ENCODE results near the gene UBASH3A. TPM values are rescaled to one million over a fixed set of nuclear protein-coding genes. Genes with fewer than 3 reads are reported as not detected.

UBASH3A gene
- total RNA-seq, 2 experiments from 2014 or later: 38.9 to 41.1 TPM

DNA sequence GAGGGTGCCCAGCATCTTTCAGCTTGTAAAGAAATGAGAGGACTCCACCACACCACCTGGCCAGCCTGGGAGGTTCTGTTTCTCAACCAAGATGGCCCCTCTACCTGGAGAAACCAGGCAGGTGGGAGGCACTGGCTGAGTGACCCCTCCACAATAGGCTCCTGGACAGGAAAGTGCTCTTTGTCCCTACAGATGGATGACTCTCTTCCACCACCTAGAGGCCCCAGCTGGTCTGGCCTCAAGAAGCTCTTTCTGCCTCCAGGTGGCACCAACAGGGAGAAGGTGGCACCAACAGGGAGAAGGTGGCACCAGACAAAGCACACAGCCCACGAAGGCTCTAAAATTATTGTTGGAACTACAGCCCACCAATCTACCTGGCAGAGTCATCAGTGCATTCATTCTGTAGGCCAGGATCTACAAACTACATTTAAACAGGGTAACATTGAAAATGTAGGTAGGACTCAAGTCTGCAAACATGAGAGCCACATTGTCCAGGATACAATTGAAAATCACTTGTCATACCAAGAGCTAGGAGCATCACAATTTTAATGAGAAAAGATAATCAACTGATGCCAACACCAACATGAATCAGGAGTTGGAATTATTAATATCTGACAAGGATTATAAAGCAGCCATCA, 22.2 kb upstream of the UBASH3A start:
- Mint-ChIP-seq H3K27me3 (no peaks in the 10 kb centered on the region), H3K9me3 (peaks cover 12% of the 10 kb centered on the region), H3K27ac (no peak overlapping the region), H3K36me3 (peaks cover 73% of the 10 kb centered on the region), H3K4me3 (no peak overlapping the region), H3K4me1 (peaks cover 11% of the 10 kb centered on the region)
- DNase-seq: peak; percentile 46

DNA sequence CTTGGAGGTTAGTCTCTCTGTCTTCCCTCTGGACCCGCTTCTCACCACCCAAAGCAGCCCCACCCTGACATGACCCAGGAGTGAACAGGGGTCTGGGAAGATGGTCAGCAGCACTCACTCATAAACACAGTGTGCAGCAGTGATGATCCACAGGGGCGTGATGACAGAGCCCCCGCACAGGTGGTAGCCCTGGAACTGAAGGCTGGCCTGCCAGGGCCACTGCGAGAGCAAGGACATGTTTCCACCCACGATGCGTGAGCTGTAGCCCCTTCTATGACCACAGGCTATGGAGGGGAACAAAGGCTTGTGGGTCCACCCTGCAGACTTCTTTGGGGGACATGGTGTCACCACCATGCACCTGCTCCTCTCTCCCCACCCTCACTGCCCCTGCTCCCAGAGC, 20.8 kb upstream of the UBASH3A start:
- no peaks in the 10 kb centered on the region for H3K27me3 Mint-ChIP-seq
- DNase-seq: no peak
- H3K4me1 Mint-ChIP-seq: peaks cover 21% of the 10 kb centered on the region
- peak overlapping the region; percentile 8 for H3K27ac Mint-ChIP-seq
- peaks cover 12% of the 10 kb centered on the region for H3K9me3 Mint-ChIP-seq
- peaks cover 77% of the 10 kb centered on the region for H3K36me3 Mint-ChIP-seq
- H3K4me3 Mint-ChIP-seq: no peak overlapping the region

DNA sequence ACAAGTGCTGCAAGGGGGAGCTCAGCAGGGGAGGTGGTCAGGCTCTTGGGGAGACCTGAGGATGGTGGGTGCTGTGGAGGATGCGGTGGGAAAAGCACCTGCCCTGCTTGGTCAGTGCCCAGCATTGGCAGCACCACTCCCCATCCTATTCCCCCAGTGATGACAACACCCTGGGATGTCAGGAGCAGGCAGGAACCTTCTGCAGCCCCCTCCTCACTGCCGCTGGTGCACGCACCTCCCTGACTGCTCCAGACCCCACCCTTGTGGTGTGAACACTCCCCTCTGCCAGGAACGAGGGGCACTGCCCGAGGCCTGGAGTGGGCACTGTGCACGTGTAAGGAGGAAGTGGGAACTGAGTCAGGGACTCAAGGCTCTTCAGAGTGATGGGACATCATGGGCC, 20.4 kb upstream of the UBASH3A start:
- no peak overlapping the region for H3K27ac Mint-ChIP-seq
- H3K4me1 Mint-ChIP-seq: peaks cover 25% of the 10 kb centered on the region
- no peak for DNase-seq
- H3K36me3 Mint-ChIP-seq: peaks cover 80% of the 10 kb centered on the region
- no peak overlapping the region for H3K4me3 Mint-ChIP-seq
- no peaks in the 10 kb centered on the region for H3K27me3 Mint-ChIP-seq
- peaks cover 12% of the 10 kb centered on the region for H3K9me3 Mint-ChIP-seq

DNA sequence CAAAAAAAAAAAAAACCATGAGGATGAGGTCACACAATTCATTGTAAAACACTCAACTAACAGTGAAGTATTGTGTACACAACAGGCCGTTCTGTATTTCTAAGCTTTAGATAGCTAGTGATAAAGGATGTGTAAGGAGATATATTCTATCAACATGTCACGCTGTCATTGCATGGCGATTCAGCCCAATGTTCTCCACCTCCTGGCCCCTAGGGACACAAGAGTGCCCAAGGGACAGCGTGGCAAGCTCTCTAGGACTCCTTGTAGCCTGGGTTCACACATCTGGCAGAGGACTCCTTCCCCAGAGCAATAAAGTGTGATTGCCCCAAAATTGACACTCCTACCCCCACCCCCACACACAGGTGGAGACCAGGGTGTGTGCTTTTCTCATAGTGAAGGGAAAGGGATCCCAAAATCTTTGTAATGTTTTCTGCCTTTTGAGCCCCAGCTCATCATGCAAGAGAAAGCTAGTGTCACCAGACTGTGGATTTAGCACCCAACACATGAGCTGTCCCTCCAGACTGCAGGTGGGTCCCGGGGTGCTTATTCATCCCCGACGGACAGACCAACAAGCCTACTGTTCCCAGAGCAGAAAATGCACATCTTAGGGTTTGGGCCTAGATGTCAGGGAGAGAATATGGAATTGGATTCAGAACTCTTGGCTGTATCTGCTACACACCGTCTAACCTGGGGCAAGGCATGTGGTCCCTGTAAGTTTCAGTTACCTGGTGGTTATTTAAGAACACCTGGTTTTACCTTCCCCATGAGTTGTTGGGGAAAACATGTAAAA, 19.4 kb upstream of the UBASH3A start:
- Mint-ChIP-seq H3K27ac (no peak overlapping the region), H3K27me3 (no peaks in the 10 kb centered on the region), H3K9me3 (peaks cover 12% of the 10 kb centered on the region), H3K36me3 (peaks cover 88% of the 10 kb centered on the region), H3K4me3 (no peak overlapping the region), H3K4me1 (peaks cover 31% of the 10 kb centered on the region)
- no peak for DNase-seq

DNA sequence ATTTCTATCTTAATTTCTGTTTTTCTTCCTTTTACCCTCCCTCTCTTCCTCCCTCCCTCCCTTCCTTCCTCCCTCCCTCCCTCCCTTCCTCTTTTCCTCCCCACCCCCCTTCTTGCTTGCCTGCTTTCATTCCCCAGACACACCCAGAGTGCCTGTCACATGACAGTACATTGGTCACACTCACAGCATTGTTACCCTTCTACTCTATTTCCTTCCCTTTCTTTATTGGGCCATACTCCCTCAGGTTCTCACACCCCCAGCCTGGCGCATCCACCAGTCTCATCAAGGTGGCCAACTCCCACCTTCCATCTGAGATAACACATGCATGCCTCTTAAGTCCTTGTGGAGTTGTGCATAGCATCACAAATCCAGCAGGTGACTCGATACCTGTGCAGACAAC, 18.7 kb upstream of the UBASH3A start:
- Mint-ChIP-seq H3K9me3 (peaks cover 12% of the 10 kb centered on the region), H3K36me3 (peaks cover 88% of the 10 kb centered on the region), H3K27me3 (no peaks in the 10 kb centered on the region), H3K4me3 (no peak overlapping the region), H3K27ac (peak overlapping the region; percentile 64), H3K4me1 (peaks cover 37% of the 10 kb centered on the region)
- DNase-seq: no peak

DNA sequence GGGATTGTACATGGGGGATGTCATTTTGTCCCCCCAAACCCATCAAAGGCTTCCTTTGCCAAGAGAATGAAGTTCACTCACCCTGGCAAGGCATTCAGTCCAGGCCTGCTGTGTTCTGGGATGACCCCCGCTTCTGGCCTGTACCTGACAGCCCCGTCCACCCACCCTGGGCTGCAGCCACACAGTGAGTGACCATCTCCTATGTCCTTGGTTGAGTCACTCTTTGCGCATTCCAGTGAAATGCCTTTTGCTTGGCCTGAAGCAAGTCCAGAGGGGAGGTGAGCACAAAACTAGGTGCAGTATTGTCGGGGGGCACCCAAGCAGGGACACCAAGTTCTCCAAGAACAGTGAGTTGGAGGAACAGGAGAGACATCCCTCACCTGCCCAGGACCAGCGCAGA, 18.1 kb upstream of the UBASH3A start:
- DNase-seq: no peak
- H3K27me3 Mint-ChIP-seq: no peaks in the 10 kb centered on the region
- H3K9me3 Mint-ChIP-seq: peaks cover 12% of the 10 kb centered on the region
- peaks cover 43% of the 10 kb centered on the region for H3K4me1 Mint-ChIP-seq
- no peak overlapping the region for H3K27ac Mint-ChIP-seq
- peaks cover 88% of the 10 kb centered on the region for H3K36me3 Mint-ChIP-seq
- H3K4me3 Mint-ChIP-seq: no peak overlapping the region

DNA sequence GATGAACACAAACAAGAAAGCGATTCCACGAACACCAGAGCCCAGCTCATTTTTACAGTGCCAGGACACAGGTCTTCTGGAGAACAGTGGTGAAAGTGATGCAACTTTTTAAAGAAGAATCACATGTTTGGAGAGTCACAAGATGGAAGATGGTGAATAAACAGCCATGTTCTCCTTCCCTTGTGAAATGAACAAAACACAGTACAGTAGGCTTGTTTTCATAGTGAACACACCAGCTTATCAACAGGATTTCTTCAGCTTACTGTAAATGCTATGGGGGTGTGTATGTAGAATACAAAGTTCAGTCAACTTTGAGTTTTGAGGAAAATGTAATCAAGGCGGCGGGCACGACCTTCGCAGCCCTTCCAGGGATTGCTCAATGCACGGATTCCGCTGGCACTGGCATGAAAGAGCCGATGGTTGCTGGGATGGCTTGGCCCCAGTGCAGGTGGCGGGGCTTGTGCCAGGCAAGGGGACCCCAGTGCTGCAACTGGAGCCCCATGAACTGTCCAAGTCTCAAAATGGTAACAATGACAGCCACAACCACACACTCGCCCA, 17.6 kb upstream of the UBASH3A start:
- Mint-ChIP-seq H3K9me3 (peaks cover 12% of the 10 kb centered on the region), H3K36me3 (peaks cover 91% of the 10 kb centered on the region), H3K4me3 (no peak overlapping the region), H3K27ac (no peak overlapping the region), H3K4me1 (peaks cover 46% of the 10 kb centered on the region), H3K27me3 (no peaks in the 10 kb centered on the region)
- DNase-seq: no peak

DNA sequence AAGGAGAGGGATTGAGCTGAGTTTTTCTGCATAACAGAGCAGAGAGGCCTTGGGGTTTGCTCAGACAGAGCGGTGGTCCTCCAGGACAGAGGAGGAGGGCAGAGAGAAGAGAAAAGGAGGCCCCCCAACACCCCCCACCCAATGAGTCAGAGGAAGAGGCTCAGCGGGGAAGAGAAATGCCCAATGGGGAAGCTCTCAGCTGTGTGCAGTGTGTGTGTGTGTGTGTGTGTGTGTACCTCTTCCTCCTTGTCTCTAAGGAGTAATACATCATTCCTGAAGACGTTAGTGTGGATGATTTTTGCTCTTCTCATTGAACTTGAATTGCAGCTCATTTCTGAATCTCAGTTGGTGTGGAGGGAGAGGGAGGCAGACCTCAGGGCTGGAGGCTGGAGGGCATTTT, 16.5 kb upstream of the UBASH3A start:
- Mint-ChIP-seq H3K4me3 (no peak overlapping the region), H3K36me3 (peaks cover 91% of the 10 kb centered on the region), H3K27me3 (no peaks in the 10 kb centered on the region), H3K4me1 (peaks cover 53% of the 10 kb centered on the region), H3K27ac (no peak overlapping the region), H3K9me3 (peaks cover 5% of the 10 kb centered on the region)
- no peak for DNase-seq

DNA sequence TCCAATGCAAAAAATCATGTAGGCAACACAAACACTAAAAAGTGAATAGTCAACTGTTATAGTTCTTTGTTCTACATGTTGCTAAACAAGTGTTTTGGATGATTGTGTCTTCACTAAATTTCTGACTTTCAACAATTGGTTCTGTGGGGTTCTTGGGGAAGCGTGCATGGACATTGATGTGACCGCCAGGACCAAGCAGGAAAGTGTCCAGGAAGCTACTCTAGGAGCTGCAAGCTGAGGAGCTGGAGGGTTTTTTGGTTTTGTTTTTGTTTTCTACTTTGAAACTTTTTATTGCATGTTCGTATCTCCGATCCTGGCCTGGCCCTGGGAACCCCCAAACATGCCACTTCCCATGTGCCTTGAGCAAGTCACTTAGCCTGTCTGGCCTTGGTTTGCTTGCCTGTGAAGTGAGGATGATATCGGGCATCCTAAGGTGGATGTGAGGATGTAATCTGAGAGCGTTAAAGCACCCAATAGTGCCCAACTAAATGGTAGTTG, 15.8 kb upstream of the UBASH3A start:
- H3K27me3 Mint-ChIP-seq: no peaks in the 10 kb centered on the region
- H3K4me1 Mint-ChIP-seq: peaks cover 58% of the 10 kb centered on the region
- H3K9me3 Mint-ChIP-seq: no peaks in the 10 kb centered on the region
- DNase-seq: no peak
- H3K27ac Mint-ChIP-seq: no peak overlapping the region
- H3K4me3 Mint-ChIP-seq: no peak overlapping the region
- H3K36me3 Mint-ChIP-seq: peaks cover 91% of the 10 kb centered on the region

DNA sequence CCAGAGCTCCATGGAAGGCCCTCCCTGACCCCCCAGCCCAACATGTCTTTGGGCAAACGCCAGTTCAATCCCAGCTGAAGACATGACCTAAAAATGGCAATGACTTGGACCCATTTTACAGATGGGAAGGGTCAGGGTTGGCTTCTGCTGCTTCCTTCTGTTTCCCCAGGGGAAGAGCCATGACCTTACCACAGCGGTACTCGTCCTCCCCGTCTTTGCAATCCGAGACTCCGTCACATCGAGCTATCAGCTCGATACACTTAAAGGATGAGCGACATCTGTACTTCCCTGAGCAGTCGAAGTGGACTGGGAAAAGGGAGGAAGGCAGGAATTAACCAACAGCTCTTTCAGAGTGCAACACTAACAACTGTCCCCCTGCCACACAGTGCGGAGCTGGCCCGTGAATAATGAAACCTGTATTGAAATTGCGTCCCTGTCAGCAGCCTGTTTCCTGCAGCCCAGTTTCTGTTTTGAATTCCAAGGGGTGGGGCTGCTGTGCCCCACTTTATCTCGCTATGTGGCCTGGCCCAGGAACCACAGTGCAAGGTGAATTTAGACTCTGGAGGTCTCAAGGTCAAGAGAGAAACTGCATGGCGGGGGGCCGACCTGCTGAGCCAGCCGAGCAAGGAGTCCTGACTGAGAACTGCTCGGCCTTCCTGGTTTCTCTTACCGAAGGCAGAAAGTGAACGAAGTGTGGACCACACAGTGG, 14.8 kb upstream of the UBASH3A start:
- Mint-ChIP-seq H3K4me3 (no peak overlapping the region), H3K9me3 (no peaks in the 10 kb centered on the region), H3K4me1 (peaks cover 66% of the 10 kb centered on the region), H3K36me3 (peaks cover 86% of the 10 kb centered on the region), H3K27me3 (no peaks in the 10 kb centered on the region), H3K27ac (no peak overlapping the region)
- no peak for DNase-seq

DNA sequence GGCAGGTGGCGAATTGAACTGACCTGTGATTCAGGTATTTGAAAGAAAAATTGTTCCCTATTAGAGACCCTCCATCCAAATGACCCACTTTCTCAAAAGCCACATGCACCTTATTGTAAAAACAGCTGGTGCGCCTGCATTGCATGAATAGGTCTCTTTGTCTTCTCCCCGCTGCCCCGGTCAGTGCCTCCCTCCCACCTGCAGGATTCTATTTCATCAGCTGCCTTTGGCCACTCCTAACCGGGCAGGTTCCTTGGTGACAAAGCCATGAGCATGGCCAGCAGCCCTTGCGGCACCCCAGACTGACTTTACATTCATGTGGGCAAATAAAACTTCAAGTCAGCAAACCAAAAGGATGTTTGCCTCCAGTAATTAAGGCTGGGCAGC, 14.3 kb upstream of the UBASH3A start:
- Mint-ChIP-seq H3K4me1 (peaks cover 63% of the 10 kb centered on the region), H3K27me3 (no peaks in the 10 kb centered on the region), H3K27ac (no peak overlapping the region), H3K36me3 (peaks cover 82% of the 10 kb centered on the region), H3K4me3 (no peak overlapping the region), H3K9me3 (no peaks in the 10 kb centered on the region)
- no peak for DNase-seq

DNA sequence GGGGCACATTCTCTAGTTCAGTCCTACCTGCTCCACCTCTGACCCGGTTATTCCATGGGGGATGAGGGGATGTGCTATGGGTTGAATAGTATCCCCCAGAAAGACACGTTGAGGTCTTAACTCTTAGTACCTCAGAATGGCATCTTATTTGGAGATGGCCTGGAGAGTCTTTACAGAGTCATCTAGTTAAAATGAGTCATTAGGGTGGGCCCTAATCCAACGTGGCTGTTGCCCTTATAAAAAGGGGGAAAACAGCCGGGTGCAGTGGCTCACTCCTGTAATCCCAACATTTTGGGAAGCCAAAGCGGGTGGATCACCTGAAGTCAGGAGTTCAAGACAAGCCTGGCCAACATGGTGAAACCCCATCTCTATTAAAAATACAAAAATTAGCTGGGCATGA, 13.5 kb upstream of the UBASH3A start:
- Mint-ChIP-seq H3K9me3 (no peaks in the 10 kb centered on the region), H3K4me3 (no peak overlapping the region), H3K4me1 (peaks cover 62% of the 10 kb centered on the region), H3K27me3 (no peaks in the 10 kb centered on the region), H3K27ac (no peak overlapping the region), H3K36me3 (peaks cover 84% of the 10 kb centered on the region)
- DNase-seq: no peak

DNA sequence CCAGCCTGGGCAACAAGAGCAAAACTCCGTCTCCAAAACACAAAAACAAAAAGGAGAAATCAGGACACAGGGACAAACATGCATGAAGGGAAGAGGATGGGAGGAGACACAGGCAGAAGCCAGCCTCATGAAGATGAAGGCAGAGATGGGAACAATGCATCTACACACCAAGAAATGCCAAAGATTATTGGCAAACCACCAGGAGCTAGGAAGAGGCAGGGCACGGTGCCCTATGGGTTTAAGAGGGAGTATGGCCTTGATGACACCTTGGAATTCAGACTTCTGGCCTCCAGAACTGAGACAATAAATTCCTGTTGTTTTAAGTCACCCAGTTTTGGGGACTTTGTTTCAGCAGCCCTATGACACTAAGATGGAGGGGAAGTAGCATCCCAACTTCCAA, 13.0 kb upstream of the UBASH3A start:
- Mint-ChIP-seq H3K27ac (no peak overlapping the region), H3K4me3 (no peak overlapping the region), H3K4me1 (peaks cover 62% of the 10 kb centered on the region), H3K36me3 (peaks cover 84% of the 10 kb centered on the region), H3K9me3 (no peaks in the 10 kb centered on the region), H3K27me3 (no peaks in the 10 kb centered on the region)
- DNase-seq: no peak

DNA sequence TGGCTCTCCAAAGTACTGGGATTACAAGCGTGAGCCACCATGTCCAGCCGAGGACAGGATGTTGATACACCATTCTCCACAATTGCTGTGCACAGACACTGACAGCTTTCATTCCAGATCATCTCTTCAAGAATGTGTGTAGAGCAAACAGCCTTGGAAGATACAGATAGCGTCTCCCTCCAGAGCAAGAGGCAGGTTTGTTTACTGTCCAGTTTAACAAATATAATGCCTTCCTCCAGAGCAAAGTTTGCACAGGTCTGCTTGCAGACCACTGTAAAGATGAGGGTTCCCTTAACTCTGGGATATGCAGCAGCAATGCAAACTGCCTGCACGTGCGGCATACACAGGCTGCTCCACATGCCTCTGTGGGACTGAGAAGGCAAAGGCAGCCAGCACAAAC, 12.4 kb upstream of the UBASH3A start:
- Mint-ChIP-seq H3K4me3 (no peak overlapping the region), H3K36me3 (peaks cover 82% of the 10 kb centered on the region), H3K9me3 (no peaks in the 10 kb centered on the region), H3K27ac (no peak overlapping the region), H3K27me3 (no peaks in the 10 kb centered on the region), H3K4me1 (peaks cover 62% of the 10 kb centered on the region)
- DNase-seq: no peak
